Activated T-helper 17 cell treated with anti-CD3 and anti-CD28 coated beads, Interleukin-2, amount 50 U/mL, for 72 hours (primary cell): Measurements from ENCODE around the gene AHNAK2. TPM values are rescaled to one million over a fixed set of nuclear protein-coding genes. Genes with fewer than 3 reads are reported as not detected.
"Not testable (repeated sequence)": the region's sequence is repeated elsewhere in the genome, so short reads cannot be mapped to it uniquely, and the experiment has no call there.

Experiments
- ATAC-seq: fragments of 150-1000 bp; cut with Tn5 transposase; replicated peaks from 2 replicates; pipeline ENCODE4 v1.10.0; 2021; ENCODE audit warnings: mild to moderate bottlenecking, moderate library complexity
- H3K27ac Mint-ChIP-seq: one replicate; pipeline ENCODE4 v1.8.0; 2022; ENCODE audit warnings: mixed read lengths
- H3K27me3 Mint-ChIP-seq: one replicate; pipeline ENCODE4 v1.8.0; 2022; ENCODE audit warnings: mixed read lengths
- H3K36me3 Mint-ChIP-seq: one replicate; pipeline ENCODE4 v1.8.0; 2022; ENCODE audit warnings: low read depth, mild to moderate bottlenecking, mixed read lengths
- H3K4me1 Mint-ChIP-seq: one replicate; pipeline ENCODE4 v1.8.0; 2022; ENCODE audit warnings: mixed read lengths
- H3K4me3 Mint-ChIP-seq: one replicate; pipeline ENCODE4 v1.8.0; 2022; ENCODE audit warnings: mild to moderate bottlenecking, mixed read lengths
- H3K9me3 Mint-ChIP-seq: one replicate; pipeline ENCODE4 v1.8.0; 2022; ENCODE audit warnings: mixed read lengths
- total RNA-seq, 2 donors: library from RNA; stranded (reverse); gene quantifications; one replicate each; pipeline ENCODE4 v1.2.3, GENCODE V29; 2022

Gene AHNAK2
- under 1 TPM; 0.05 to 0.06 TPM for total RNA-seq

DNA sequence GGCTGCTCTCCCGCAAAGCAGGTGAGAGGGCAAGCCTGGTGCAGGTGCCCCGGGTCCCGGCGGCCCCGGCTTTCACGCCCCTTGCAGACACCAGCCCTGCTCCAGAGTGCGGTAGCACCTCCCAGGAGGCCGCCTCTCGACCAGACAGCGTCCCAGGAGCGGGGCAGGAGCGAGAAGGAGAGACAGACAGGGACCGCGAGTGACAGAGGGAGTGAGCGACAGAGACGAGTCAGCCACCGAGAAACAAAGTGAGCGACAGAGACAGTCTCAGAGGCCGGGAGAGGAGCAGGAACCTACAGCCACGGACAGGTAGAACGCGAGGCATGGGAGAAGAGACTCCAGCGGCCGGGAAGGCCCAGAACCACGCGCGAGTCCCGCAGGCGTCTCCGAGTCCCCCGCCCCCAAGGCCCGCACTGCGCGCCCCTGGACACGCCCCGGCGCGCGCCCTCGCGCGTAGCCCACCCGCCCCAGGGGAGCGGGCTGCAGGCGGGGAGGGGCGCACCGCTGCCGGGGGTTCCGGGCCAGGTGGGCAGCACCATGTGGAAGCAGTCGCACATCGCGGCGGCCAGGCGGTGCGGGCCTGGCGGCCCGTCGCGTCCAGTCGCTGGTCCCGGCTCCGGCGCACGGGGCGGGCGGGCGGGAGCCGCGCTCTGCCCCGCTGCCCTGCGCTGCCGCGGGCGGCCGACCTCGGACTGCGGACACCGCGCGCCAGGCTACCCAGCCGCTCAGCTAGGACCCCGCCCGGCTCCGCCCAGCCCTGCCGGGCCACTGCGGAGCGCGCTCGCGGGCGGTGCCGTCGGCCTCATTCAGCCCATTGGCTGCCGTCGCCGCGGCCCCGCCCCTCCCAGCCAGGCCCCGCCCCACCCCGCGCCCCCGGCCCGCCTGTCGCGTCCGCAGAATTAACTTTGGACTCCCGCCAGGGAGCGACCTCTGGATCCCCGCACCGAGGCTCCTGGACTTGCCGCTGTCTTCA, at the start of gene AHNAK2:
Gene AHNAK2, minus strand, starts transcription at position 694 of the 973 bp plus-strand sequence. Its CDS starts 137 bp downstream, at position 557.
- Mint-ChIP-seq H3K27me3 (peaks cover 13% of the 10 kb centered on the region), H3K36me3 (no peaks in the 10 kb centered on the region), H3K4me3 (peak within 1 kb of the TSS; percentile 60), H3K27ac (no peak within 1 kb of the TSS), H3K4me1 (peaks cover 5% of the 10 kb centered on the region), H3K9me3 (no peaks in the 10 kb centered on the region)
- ATAC-seq: peak; percentile 84

DNA sequence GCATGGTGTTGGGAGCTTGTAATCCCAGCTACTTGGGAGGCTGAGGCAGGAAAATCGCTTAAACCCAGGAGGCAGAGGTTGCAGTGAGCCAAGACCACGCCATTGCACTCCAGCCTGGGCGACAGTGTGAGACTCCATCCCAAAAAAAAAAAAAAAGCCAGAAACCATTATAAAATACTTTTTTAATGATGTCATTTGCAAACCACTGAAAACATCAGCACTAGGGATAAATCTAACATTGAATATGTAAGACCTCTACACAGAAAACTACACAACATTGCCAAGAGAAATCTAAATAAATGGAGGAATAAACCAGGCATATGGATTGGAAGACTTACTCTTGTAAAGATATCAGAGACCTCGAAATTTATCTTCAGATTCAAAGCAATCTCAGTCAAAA, 49.5 kb upstream of the AHNAK2 start:
- H3K27me3 Mint-ChIP-seq, ATAC-seq, H3K27ac Mint-ChIP-seq, H3K4me3 Mint-ChIP-seq, H3K36me3 Mint-ChIP-seq, H3K9me3 Mint-ChIP-seq: not testable (repeated sequence)
- peaks cover 23% of the 10 kb centered on the region for H3K4me1 Mint-ChIP-seq

DNA sequence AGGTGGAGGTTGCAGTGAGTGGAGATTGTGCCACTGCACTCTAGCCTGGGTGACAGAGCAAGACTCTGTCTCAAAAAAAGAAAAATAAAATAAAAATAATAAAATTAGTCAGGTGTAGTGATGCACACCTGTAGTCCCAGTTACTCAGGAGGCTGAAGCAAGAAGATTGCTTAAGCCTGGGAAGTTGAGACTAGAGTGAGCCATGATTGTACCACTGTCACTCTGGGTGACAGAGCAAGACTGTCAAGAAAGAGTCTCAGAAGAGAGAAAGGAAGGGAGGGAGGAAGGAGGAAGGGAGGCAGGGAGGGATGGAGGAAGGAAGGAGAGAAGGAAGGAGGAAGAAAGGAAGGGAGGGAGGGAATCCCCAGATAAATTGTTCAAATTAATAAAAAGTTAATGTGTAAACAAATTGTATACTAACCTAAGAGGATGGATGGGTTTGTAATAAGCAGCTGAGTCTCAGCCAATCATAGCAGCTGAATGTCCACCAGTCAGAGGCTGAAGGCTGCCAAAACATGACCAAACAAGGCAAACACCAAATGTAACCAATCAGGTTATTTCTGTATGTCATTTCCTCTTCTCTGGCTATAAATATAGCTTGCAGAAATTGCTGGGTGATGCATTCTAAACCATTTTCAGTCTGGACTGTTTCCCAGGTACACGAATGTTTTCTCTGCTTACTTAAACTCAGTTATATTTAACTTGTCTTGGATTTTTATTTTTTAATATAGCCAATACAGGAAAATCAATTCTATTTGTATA, 48.8 kb upstream of the AHNAK2 start:
- no peaks in the 10 kb centered on the region for H3K9me3 Mint-ChIP-seq
- H3K4me3 Mint-ChIP-seq: peak overlapping the region; percentile 77
- peak overlapping the region; percentile 90 for H3K27ac Mint-ChIP-seq
- no peak for ATAC-seq
- no peaks in the 10 kb centered on the region for H3K27me3 Mint-ChIP-seq
- H3K36me3 Mint-ChIP-seq: peaks cover 8% of the 10 kb centered on the region
- peaks cover 26% of the 10 kb centered on the region for H3K4me1 Mint-ChIP-seq

DNA sequence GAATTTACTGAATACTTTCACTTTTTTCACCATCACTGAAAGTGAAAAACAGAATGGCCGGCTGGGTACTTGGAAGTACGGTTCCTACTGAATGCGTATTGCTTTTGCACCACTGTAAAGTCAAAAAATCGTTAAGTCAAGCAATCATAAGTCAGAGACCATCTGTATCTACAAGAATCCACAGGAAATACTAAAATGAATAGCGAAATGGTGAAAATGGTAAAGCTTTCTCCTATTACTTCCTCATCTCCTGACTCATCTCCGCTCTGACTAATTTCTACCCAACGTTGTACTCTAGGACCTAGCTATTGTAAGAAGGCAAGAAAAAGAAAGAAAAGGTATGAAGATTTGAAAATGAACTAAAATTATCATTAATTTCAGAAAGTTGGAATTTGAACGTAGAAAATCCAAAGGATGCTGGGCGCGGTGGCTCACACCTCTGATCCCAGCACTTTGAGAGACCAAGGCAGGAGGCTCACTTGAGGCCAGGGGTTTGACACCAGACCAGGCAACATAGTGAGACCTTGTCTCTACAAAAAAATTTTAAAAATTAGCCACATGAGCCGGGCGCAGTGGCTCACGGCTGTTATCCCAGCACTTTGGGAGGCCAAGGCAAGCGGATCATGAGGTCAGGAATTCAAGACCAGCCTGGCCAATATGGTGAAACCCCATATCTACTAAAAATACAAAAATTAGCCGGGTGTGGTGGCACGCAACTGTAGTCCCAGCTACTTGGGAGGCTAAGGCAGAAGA, 48.0 kb upstream of the AHNAK2 start:
- peaks cover 31% of the 10 kb centered on the region for H3K4me1 Mint-ChIP-seq
- no peaks in the 10 kb centered on the region for H3K27me3 Mint-ChIP-seq
- peak; percentile 68 for ATAC-seq
- H3K4me3 Mint-ChIP-seq: peak overlapping the region; percentile 77
- H3K27ac Mint-ChIP-seq: peak overlapping the region; percentile 90
- H3K36me3 Mint-ChIP-seq: peaks cover 14% of the 10 kb centered on the region
- no peaks in the 10 kb centered on the region for H3K9me3 Mint-ChIP-seq

DNA sequence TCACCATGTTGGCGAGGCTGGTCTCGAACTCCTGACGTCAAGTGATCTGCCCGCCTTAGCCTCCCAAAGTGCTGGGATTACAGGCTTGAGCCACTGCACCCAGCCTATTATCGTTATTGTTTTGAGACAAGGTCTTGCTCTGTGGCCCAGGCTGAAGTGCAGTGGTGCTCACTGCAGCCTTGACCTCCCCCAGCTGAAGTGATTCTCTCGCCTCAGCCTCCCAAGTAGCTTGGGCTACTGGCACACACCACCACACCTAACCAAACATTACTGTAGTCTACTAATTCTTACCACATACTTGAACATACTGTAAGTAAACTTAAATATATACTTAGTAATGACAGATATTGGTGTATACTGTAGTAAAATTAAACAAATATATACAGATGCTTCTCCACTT, 47.3 kb upstream of the AHNAK2 start:
- no peaks in the 10 kb centered on the region for H3K27me3 Mint-ChIP-seq
- peak overlapping the region; percentile 90 for H3K27ac Mint-ChIP-seq
- H3K4me3 Mint-ChIP-seq: peak overlapping the region; percentile 77
- no peak for ATAC-seq
- peaks cover 14% of the 10 kb centered on the region for H3K36me3 Mint-ChIP-seq
- H3K4me1 Mint-ChIP-seq: peaks cover 31% of the 10 kb centered on the region
- no peaks in the 10 kb centered on the region for H3K9me3 Mint-ChIP-seq

DNA sequence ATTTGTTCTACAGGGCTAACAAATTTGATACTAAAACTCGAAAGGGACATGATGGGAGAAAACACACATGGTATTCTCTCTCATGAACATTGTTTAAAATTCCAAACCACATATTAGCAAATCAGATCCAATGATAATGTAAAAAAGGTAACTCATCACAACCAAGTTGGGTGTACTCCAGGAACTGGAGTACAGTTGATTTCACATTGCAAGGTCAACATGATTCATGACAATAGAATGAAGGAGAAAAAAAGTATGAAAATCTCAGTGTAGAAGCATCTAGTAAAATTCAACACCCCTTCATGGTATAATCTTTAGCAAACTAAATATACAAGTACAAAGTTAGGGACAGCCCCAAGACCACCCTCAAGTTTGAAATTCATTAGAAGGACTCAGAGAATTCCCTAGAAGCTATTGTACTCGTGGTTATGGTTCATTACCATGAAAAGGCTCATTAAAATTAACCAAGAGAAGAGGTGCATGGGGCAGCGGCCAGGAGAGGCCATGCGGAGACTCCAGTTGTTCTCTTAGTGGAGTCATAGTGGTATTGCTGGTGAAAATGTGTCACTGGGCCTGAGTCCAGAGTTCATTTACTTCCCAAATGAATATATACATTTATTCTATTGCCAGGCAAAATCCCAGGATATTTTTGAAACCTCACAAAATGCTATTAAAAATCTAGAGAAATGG, 45.8 kb upstream of the AHNAK2 start:
- peak overlapping the region; percentile 6 for H3K27ac Mint-ChIP-seq
- peaks cover 36% of the 10 kb centered on the region for H3K4me1 Mint-ChIP-seq
- no peak for ATAC-seq

DNA sequence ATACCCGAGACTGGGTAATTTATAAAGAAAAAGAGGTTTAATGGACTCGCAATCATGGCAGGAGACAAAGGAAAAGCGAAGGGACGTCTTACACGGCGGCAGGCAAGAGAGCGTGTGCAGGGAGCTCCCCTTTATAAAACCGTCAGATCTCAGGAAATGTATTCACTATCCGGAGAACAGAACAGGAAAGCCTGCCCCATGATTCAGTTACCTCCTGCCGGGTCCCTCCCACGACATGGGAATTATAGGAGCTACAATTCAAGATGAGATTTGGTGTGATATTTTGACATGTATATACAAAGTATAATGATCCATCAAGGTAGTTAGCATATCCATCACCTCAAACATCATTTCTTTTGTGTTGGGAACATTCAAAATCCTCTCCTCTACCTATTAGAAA, 45.0 kb upstream of the AHNAK2 start:
- Mint-ChIP-seq H3K36me3 (peaks cover 36% of the 10 kb centered on the region), H3K27ac (peak overlapping the region; percentile 6), H3K4me1 (peaks cover 38% of the 10 kb centered on the region), H3K9me3 (no peaks in the 10 kb centered on the region), H3K27me3 (no peaks in the 10 kb centered on the region), H3K4me3 (peak overlapping the region; percentile 98)
- no peak for ATAC-seq

More for the DNA sequence above, 45.8 kb upstream of the AHNAK2 start:
- Mint-ChIP-seq H3K36me3 (peaks cover 28% of the 10 kb centered on the region), H3K27me3 (no peaks in the 10 kb centered on the region), H3K4me3 (peak overlapping the region; percentile 98), H3K9me3 (no peaks in the 10 kb centered on the region)

DNA sequence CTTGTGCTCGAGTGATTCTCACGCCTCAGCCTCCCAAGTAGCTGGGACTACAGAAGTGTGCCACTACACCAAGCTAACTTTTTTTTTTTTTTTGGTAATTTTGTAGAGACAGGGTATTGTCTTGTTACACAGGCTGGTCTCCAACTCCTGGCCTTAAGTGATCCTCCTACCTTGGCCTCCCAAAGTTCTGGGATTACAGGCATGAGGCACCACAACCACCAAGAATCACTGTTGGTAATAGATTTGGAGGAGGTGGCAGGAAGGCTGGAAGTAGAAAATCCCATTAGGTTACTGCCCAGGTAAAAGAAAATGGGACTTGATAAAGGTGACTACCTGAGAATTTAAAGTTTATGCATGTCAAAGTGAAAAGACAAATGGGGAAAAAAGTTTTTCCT, 44.1 kb upstream of the AHNAK2 start:
- H3K36me3 Mint-ChIP-seq: peaks cover 44% of the 10 kb centered on the region
- peak overlapping the region; percentile 90 for H3K27ac Mint-ChIP-seq
- peaks cover 43% of the 10 kb centered on the region for H3K4me1 Mint-ChIP-seq
- peak overlapping the region; percentile 98 for H3K4me3 Mint-ChIP-seq
- no peak for ATAC-seq
- H3K27me3 Mint-ChIP-seq: no peaks in the 10 kb centered on the region
- H3K9me3 Mint-ChIP-seq: no peaks in the 10 kb centered on the region

DNA sequence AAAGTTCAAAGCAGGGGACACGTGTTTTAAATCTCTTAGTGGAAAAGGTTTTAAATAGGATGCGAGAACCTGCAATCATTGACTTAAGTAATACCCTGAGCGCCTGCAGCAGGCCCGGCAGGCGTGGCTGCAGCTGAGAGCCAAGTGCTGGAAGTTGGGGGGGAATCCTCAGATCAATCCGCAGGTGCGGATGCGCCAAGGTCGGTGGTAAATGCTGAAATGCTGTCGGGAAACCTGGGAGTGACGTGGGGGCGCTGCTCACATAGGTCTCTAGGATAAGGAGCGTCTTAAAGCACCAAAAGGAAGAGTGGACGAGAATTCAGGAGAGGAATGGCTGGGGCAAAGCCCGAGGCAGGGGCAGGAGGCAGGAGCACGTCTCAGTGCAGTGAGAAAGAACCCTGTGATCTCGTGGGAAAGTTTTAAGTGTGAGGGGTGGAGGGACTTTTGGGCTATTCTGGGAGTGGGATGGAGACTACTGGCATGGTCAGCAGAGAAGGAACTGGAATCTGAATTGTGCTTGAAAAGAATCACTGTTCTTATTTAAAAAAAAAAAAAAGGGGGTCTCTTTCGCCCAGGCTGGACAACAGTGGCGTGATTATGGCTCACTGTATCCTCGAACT, 43.6 kb upstream of the AHNAK2 start:
- Mint-ChIP-seq H3K4me3 (peak overlapping the region; percentile 98), H3K9me3 (no peaks in the 10 kb centered on the region), H3K27me3 (no peaks in the 10 kb centered on the region), H3K36me3 (peaks cover 49% of the 10 kb centered on the region), H3K27ac (peak overlapping the region; percentile 90), H3K4me1 (peaks cover 47% of the 10 kb centered on the region)
- no peak for ATAC-seq

DNA sequence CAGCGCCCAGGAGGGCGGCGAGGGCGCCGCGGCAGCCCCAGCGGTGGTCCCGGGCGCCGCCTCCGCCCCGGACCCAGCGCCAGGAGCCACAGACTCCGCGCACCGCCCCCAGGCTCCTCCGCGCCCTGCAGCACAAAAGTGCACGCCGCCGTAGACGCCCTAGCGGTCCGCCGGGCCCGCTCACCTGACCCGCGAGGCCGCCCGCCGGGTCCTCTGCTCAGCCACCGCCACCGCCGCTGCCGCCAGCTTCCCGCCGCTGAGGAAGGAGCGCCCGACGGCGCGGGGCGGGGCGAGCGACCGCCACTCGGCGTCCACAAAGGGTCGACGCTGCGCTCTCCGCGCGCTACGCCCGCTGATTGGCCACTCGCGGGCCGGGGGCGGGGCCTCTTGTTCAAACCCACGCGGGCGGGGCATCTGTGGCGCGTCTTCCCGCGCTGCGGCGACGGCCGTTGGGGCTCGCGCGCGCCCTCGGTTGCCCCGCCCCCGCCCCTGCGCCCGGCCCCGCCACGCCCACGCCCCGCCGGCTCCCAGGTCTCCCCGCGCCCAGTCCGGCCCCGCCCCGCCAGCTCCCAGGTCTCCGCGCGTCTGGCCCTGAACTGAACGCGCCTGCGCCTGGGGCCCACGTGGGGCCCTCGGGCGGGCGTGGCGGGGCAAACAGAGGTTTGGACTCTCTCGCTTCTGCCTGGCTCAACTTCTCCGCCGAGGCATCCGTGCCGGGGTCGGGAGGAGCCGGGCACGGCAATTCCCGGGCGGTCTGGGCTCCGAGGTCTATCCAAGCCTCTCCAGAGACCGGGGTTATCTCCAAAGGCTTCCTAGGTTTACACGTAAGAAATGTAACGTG, 42.9 kb upstream of the AHNAK2 start, which contains the start of gene CDCA4:
Gene CDCA4, minus strand, starts transcription at position 269 of the 841 bp plus-strand sequence. CDS start 9,154 bp downstream, outside the sequence.
- Mint-ChIP-seq H3K36me3 (peaks cover 52% of the 10 kb centered on the region), H3K4me3 (peak within 1 kb of the TSS; percentile 98), H3K4me1 (peaks cover 50% of the 10 kb centered on the region), H3K27ac (peak within 1 kb of the TSS; percentile 90), H3K9me3 (no peaks in the 10 kb centered on the region), H3K27me3 (no peaks in the 10 kb centered on the region)
- peak; percentile 81 for ATAC-seq

DNA sequence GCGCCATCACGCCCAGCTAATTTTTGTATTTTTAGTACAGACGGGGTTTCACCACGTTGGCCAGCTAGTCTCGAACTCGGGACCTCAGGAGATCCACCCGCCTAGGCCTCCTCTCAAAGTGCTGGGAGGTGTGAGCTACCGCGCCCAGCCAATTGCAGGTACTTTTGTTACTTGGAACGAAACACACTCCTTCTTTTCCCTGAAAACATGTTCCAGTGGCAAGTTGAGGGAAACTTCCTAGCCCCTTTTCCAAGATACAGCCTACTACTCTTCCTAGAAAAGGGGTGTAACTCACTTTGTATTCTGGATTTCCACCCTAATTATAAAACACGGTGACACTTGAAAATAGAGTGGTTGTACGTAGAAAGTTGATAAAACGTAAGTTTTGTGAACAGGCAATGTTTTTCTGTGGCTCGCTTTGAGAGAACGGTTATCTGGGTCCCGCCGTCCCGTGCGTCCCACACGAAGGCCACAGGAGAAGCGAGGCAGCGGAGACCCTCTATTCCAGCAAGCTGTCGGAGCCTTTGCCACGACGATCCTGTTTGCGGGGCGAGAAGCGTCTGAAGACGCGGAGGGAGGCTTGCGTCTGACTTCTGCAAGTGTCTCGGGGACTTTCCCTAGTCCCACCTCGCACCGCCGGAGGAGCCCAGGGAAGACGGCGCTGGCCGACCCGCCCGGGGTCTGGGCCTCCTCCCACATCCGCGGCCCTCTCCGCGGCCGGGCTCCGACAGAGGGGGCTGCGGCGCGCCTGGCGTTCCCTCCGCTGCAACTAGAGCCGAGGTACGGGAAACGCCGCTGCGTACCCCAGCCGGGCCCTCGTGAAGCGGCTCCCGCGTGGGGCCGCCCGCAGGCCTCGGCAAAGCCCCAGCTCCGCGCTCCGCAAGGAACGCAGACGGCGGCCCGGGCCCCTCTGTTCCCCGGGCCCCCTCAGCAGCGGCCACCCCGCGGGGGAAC, 42.0 kb upstream of the AHNAK2 start:
- H3K4me3 Mint-ChIP-seq: peak overlapping the region; percentile 94
- peaks cover 52% of the 10 kb centered on the region for H3K4me1 Mint-ChIP-seq
- peaks cover 57% of the 10 kb centered on the region for H3K36me3 Mint-ChIP-seq
- H3K27me3 Mint-ChIP-seq: no peaks in the 10 kb centered on the region
- H3K27ac Mint-ChIP-seq: peak overlapping the region; percentile 79
- H3K9me3 Mint-ChIP-seq: no peaks in the 10 kb centered on the region
- ATAC-seq: peak; percentile 14

DNA sequence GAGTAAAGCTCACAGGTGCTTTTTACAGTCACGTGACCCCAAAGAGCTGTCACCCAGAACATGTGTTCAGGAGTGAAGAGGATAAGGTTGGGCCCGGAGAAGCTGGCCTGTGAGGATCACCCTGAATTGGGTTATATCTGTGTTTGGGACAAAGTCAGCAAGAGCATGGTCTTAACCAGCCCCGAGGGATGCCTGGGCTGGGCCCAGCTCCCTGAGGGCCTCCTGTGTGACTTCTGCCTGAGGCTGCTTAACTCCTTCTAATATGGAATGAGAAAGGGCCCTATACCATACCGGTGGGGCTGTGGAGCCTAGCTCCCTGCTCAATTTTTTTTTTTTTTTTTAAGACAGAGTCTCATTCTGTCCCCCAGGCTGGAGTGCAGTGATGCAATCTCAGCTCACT, 40.2 kb upstream of the AHNAK2 start:
- no peaks in the 10 kb centered on the region for H3K9me3 Mint-ChIP-seq
- H3K36me3 Mint-ChIP-seq: peaks cover 73% of the 10 kb centered on the region
- H3K4me1 Mint-ChIP-seq: peaks cover 61% of the 10 kb centered on the region
- ATAC-seq: no peak
- no peaks in the 10 kb centered on the region for H3K27me3 Mint-ChIP-seq
- no peak overlapping the region for H3K27ac Mint-ChIP-seq
- peak overlapping the region; percentile 94 for H3K4me3 Mint-ChIP-seq
